GM21528 (cell line): Measurements from ENCODE around the gene NDUFA12.
A peak's percentile ranks its signal among the peaks of the same experiment; 100 is the strongest.
"Not testable (repeated sequence)": the region's sequence is repeated elsewhere in the genome, so short reads cannot be mapped to it uniquely, and the experiment has no call there.

Experiments used
- ATAC-seq: cut with Tn5 transposase; IDR thresholded peaks from one replicate; pipeline ENCODE4 v1.9.1; 2021; ENCODE audit warnings: mild to moderate bottlenecking, moderate library complexity; ENCODE audit not compliant: unreplicated experiment, low FRiP score

Gene NDUFA12

DNA sequence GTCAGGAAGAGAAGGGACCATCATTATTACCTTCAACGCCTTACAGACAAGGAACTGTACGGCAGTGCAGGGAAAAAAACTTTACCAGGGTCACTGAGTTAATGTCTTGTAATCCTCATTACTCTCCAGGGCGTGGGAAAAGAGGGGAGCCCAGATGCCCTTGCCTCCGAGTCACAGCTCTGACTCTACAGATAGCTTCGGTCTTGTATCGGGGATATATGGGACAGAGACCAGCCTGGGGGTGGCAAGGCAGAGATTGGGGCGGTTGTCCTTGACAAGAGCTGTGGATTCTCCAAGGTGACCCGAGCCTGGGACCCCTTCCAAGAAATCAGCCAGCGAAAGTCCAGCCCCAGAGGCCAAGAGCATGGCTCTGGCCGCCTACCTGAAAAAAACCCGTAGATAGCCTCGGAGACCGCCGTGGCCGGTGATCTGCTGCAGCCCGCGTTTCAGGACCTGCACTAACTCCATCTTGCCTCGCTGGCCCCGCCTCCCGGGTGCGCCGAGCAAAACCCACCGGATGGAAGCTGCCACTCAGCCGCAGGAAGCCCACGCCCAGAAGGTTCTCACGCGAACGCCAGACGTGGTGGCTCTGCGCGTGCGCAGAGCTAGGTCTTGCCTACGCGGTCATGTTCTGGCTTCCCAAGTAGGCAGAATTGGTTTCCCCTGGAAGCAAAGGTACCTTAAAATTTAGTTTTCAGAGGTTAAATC is at the start of gene NDUFA12:
TSS of gene NDUFA12 (minus strand) at position 485 of the 708 bp plus-strand sequence. CDS start at position 468, 17 bp downstream.
- ATAC-seq: peak; percentile 99

DNA sequence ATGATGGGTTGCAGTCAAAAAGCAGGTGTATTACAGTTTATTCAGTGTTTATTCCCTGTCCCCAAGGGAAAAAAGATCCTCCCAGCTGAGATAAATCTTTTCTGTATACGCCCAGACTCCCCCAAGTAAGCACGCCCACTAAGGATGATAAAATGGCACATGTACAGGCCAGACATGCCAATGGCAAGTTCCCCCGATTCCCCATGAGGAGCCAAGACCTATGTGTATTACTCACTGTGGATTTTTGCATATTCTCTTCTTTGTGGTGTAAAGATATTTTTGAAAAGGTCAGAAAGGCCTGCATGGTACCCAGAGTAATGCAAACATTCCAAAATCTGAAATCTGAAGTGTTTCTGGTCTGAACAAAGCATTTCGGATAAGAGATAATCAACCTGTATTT is 47.7 kb upstream of the NDUFA12 start:
- ATAC-seq: no peak

GRCh38 chr12:95037906-95038305 is 34.4 kb upstream of the NDUFA12 start:
- ATAC-seq: no peak

DNA sequence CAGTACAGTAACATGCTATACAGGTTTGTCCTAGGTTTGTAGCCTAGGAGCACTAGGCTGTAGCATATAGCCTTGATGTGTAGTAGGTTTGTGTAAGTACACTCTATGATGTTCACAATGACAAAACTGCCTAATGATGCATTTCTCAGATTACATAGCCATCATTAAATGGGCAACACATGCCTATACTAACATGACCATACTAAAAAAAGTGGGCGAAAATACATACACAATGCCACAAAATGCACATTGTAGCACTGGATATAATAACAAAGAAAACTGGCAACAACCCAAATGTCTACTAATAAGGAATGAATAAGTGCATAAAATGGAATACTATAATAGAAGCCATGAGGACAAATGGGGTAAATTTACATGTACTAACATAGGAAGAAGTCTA is 31.3 kb upstream of the NDUFA12 start:
- ATAC-seq: no peak

- ATAC-seq: no peak
These were observed 19.0 kb upstream of the NDUFA12 start for GRCh38 chr12:95022477-95022876.

DNA sequence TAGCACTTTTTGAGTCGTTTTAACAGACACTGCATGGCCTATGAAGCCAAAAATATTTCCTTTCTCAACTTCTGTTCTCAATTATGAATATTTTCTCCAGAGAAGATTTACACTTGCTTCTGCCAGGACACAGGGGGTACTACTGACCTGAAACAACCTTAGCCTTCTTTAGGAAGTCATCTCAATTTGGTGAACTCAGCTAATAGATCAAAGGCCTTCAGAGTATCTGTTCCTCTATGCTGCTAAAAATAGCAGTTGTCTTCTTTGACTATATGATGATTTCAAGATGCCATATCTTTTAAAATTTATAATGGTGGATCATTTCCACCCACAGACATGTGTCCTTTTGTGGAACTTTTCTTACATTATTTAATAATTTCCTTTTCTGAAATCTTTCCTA is 14.0 kb upstream of the NDUFA12 start:
- ATAC-seq: no peak

GRCh38 chr12:95016120-95016519 is 12.6 kb upstream of the NDUFA12 start:
- ATAC-seq: no peak

DNA sequence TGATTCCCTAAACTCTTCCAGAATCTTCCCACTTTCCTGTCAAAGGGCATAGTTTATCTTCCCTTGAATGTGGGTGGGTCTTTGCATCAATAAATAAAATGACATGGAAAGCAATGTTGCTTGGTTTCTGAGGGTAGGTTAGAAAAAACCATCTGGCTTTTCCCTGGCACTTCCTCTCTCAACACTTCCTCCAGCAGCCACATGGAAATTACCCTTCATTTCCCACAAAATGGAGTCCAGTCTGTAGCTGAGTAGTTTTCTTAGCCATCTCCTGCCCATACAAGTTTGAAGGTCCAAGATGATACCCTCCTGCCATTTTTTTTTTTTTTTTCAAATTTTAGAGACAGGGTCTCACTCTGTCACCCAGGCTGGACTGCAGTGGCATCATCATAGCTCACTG is 11.1 kb upstream of the NDUFA12 start:
- no peak for ATAC-seq

DNA sequence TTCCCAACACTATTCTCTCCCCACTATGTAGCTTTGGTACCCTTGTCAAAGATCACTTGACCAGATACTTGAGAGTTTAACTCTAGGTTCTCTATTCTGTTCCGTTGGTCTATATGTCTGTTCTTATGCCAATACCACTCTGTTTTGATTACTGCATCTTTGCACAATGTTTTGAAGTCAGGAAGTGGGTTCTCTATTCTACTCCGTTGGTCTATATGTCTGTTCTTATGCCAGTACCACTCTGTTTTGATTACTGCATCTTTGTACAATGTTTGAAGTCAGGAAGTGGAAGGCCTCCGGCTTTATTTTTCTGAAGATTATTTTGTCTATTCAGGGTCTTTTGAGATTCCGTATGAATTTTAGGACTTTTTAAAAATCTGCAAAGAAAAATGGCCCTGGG is 2.7 kb upstream of the NDUFA12 start:
- ATAC-seq: no peak

- no peak for ATAC-seq
These were observed 1.1 kb upstream of the NDUFA12 start for GRCh38 chr12:95004610-95005009.

DNA sequence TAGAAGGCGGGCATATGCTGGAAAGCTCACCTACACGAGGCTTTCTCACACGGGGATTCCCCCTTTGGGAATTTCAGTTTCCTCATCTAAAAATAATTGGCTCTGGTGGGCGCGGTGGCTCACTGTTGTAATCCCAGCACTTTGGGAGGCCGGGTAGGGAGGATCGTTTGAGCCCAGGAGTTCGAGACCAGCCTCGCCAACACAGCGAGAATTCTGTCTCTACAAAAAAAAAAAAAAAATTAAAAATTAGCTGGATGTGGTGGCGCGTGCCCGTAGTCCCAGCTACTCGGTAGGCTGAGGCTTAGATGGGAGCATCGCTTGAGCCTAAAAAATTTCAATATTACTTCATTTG is 400 bp upstream of the NDUFA12 start:
- peak; percentile 7 for ATAC-seq

- no peak for ATAC-seq
These were observed 743 bp downstream of the NDUFA12 start for GRCh38 chr12:95002754-95003153.

GRCh38 chr12:94998326-94998725 is 5.2 kb downstream of the NDUFA12 start:
- ATAC-seq: no peak

- ATAC-seq: no peak
These were observed 5.8 kb downstream of the NDUFA12 start for GRCh38 chr12:94997726-94998125.

GRCh38 chr12:94997061-94997460 is 6.4 kb downstream of the NDUFA12 start:
- ATAC-seq: no peak

DNA sequence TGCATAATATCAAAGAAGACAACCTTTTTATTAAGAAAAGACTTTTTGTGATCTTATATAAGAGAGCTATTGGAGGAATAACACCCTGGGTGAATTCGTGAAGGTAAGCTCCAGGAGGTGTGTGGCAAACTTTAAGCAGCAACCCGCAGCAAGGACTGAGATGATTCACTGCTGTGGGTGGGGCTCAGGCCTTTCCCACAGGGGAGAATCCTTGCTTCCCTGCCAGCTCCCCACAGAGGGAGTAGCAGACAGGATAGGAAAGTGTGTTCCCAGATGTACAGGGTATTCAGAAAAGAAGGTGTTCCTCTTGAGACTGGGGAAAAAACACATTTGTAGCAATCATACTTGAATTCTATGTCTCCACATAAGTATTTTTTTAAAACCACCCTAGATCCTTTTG is 9.2 kb downstream of the NDUFA12 start:
- no peak for ATAC-seq

DNA sequence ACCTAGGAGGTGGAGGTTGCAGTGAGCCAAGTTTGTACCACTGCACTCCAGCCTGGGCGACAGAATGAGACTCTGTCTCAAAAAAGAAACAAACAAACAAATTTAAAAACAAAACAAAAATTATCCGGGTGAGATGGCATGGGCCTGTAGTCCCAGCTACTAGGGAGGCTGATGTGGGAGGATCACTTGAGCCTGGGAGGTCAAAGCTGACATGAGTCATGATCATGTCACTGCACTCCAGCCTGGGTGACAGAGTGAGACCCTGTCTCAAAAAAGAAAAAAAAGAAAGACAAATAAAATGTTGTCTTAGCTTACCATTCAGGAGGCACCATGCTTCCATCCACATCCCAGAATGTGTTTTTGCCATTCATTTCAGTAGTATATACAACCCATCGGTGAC is 9.6 kb downstream of the NDUFA12 start:
- not testable (repeated sequence) for ATAC-seq

- ATAC-seq: no peak
These were observed 13.3 kb downstream of the NDUFA12 start for GRCh38 chr12:94990222-94990621.

DNA sequence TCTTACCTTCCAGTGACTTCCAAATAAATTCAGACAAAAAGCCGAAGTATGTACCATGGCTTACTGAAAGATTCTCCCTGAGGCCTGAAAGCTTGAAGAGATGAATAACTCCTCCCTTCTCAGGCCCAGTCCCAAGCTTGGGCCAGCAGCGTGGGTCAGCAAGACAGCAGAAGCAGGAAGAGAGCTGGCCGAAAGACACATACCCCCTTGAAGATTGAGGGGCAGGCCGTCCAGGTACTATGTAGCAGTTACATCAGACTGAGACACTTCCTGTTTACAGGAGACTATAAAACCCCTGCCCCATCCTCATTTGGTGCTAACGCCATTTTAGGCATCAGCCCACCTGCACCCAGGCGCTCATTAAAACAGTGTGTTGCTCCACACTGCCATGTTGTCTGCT is 15.0 kb downstream of the NDUFA12 start:
- no peak for ATAC-seq

GRCh38 chr12:94987801-94988200 is 15.7 kb downstream of the NDUFA12 start:
- ATAC-seq: no peak

DNA sequence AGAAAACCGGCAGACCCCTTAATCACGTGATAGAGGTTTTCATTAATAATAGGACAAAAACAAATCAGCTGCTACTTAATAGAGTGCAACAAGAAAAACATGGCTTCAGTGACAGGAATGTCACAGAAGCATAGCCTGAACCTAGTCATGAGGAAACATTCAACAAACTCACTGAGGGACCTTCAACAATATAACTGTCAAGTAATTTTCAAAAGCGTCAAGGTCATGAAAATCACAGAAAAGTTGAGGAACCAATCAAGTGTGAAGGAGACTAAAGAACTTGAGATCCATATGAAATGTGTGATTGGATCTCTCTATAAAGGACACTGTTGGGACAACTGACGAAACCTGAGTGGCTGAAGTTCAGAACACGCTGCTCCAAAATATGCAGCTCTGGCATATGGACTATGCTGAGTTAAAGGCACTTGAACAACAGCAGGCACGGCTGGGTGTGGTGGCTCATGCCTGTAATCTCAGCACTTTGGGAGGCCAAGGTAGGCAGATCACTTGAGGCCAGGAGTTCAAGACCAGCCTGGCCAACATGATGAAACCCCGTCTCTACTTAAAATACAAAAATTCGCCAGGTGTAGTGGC is 16.3 kb downstream of the NDUFA12 start:
- ATAC-seq: no peak

DNA sequence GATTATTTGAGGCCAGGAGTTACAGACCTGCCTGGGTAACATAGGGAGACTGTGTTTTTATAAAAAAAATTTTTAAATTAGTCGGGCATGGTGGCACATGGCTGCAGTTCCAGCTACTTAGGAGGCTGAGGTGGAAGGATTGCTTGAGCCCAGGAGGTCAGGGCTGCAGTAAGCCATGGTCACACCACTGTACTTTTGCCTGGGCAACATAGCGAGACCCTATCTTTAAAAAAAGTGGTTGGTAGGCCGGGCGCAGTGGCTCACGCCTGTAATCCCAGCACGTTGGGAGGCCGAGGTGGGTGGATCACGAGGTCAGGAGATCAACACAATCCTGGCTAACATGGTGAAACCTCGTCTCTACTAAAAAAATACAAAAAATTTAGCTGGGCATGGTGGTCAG is 18.4 kb downstream of the NDUFA12 start:
- not testable (repeated sequence) for ATAC-seq
